Neural cell (in vitro differentiated cells): ENCODE measurements around the gene DND1. TPM values are rescaled to one million over a fixed set of nuclear protein-coding genes. Genes with fewer than 3 reads are reported as not detected.
A peak's percentile ranks its signal among the peaks of the same experiment; 100 is the strongest.

Experiments used
- H2AFZ ChIP-seq: fragments of 200-600, 300-800 bp; sonication (generic), shearing (Covaris generic); 2 replicates; pipeline ENCODE4 v1.6.0; 2014; ENCODE audit warnings: low read depth, mild to moderate bottlenecking, antibody characterized with exemption, low read length, moderate library complexity
- H3F3A ChIP-seq: fragments of 200-600 bp; shearing (Covaris generic); 2 replicates; pipeline ENCODE4 v1.6.1; 2016; ENCODE audit warnings: mild to moderate bottlenecking, moderate library complexity, mixed read lengths, antibody characterized with exemption, low read length; ENCODE audit not compliant: insufficient read depth, poor library complexity, severe bottlenecking
- H3K27ac ChIP-seq: fragments of 200-600, 300-800 bp; sonication (generic), shearing (Covaris generic); 2 replicates; pipeline ENCODE4 v1.5.1; 2014; ENCODE audit warnings: mild to moderate bottlenecking, low read length, moderate library complexity
- H3K27me3 ChIP-seq: fragments of 300-800, 200-600 bp; sonication (generic), shearing (Covaris generic); 2 replicates; pipeline ENCODE4 v1.6.0; 2014; ENCODE audit warnings: mild to moderate bottlenecking, low read depth, low read length, moderate library complexity; ENCODE audit not compliant: insufficient read depth
- H3K36me3 ChIP-seq: fragments of 300-800, 200-600 bp; sonication (generic), shearing (Covaris generic); 2 replicates; pipeline ENCODE4 v1.5.1; 2014; ENCODE audit warnings: mild to moderate bottlenecking, antibody characterized with exemption, low read length, moderate library complexity; ENCODE audit not compliant: insufficient read depth
- H3K4me2 ChIP-seq: fragments of 300-800, 200-600 bp; sonication (generic), shearing (Covaris generic); 2 replicates; pipeline ENCODE4 v1.6.0; 2014; ENCODE audit warnings: mild to moderate bottlenecking, low read length
- H3K4me3 ChIP-seq: fragments of 300-800, 200-600 bp; sonication (generic), shearing (Covaris generic); 2 replicates; pipeline ENCODE4 v1.5.1; 2014; ENCODE audit warnings: mild to moderate bottlenecking, low read length, moderate library complexity
- H3K79me2 ChIP-seq: fragments of 200-600 bp; shearing (Covaris generic); replicated peaks from 2 replicates; pipeline ENCODE4 v1.6.0; 2014; ENCODE audit warnings: mild to moderate bottlenecking, low read length, moderate library complexity; ENCODE audit not compliant: insufficient read depth
- H3K9ac ChIP-seq: fragments of 300-800, 200-600 bp; sonication (generic), shearing (Covaris generic); 2 replicates; pipeline ENCODE4 v1.6.1; 2016; ENCODE audit warnings: mild to moderate bottlenecking, low read length, mixed read lengths
- H3K9me2 ChIP-seq: fragments of 200-600 bp; shearing (Covaris generic); 2 replicates; pipeline ENCODE4 v1.6.1; 2016; ENCODE audit warnings: mild to moderate bottlenecking, low read length, mixed read lengths; ENCODE audit not compliant: insufficient read depth
- H3K9me3 ChIP-seq: fragments of 200-600, 300-800 bp; sonication (generic), shearing (Covaris generic); 2 replicates; pipeline ENCODE4 v1.6.1; 2016; ENCODE audit warnings: mild to moderate bottlenecking, mixed run types, low read length, moderate library complexity, mixed read lengths
- H4K20me1 ChIP-seq: fragments of 200-600 bp; shearing (Covaris generic); 2 replicates; pipeline ENCODE4 v1.6.1; 2016; ENCODE audit warnings: mild to moderate bottlenecking, mixed run types; ENCODE audit not compliant: insufficient read depth
- CTCF ChIP-seq: fragments of 450-650 bp; IDR thresholded peaks from 2 replicates; pipeline ENCODE4 v1.5.1; 2014; ENCODE audit warnings: antibody characterized with exemption, mild to moderate bottlenecking, moderate library complexity; ENCODE audit not compliant: poor library complexity, severe bottlenecking
- EP300 ChIP-seq: fragments of 450-650 bp; conservative IDR thresholded peaks from 2 replicates; pipeline ENCODE4 v1.6.1; 2014; ENCODE audit warnings: antibody characterized with exemption, mild to moderate bottlenecking, moderate library complexity; ENCODE audit not compliant: poor library complexity, severe bottlenecking
- EZH2 ChIP-seq: fragments of 200-600, 300-800 bp; shearing (Covaris generic), sonication (generic); IDR thresholded peaks from 2 replicates; pipeline ENCODE4 v1.6.1; 2014; ENCODE audit warnings: antibody characterized with exemption, low read length, borderline replicate concordance, mild to moderate bottlenecking; ENCODE audit not compliant: insufficient read depth, poor library complexity, severe bottlenecking
- MXI1 ChIP-seq: fragments of 450-650 bp; conservative IDR thresholded peaks from 2 replicates; pipeline ENCODE4 v1.6.1; 2014; ENCODE audit warnings: antibody characterized with exemption, mild to moderate bottlenecking; ENCODE audit not compliant: poor library complexity, severe bottlenecking
- POLR2AphosphoS5 ChIP-seq: IDR thresholded peaks from 2 replicates; pipeline ENCODE4 v1.6.1; 2012
- RAD21 ChIP-seq: fragments of 450-650 bp; conservative IDR thresholded peaks from 2 replicates; pipeline ENCODE4 v1.6.1; 2014; ENCODE audit warnings: antibody characterized with exemption, mild to moderate bottlenecking, moderate library complexity
- REST ChIP-seq: IDR thresholded peaks from 2 replicates; pipeline ENCODE4 v1.6.1; 2012; ENCODE audit warnings: borderline replicate concordance
- SMC3 ChIP-seq: fragments of 450-650 bp; conservative IDR thresholded peaks from 2 replicates; pipeline ENCODE4 v1.6.1; 2014; ENCODE audit warnings: antibody characterized with exemption, mild to moderate bottlenecking, moderate library complexity; ENCODE audit not compliant: poor library complexity
- TAF1 ChIP-seq: IDR thresholded peaks from 2 replicates; pipeline ENCODE4 v1.6.1; 2012; ENCODE audit warnings: low read depth
- polyA plus RNA-seq: library from polyadenylated mRNA; depleted of rRNA; stranded (reverse); fragments of >200 nt; gene quantifications from 2 replicates; pipeline ENCODE4 v1.2.3, GENCODE V29; 2014

DND1 gene
- polyA plus RNA-seq, 1 donor from 2014 or later: 4.4 TPM

GRCh38 chr5:140694276-140694675 lies 20.9 kb upstream of the DND1 start:
- no peaks in the 10 kb centered on the region for H3K9me3 ChIP-seq
- peaks cover 16% of the 10 kb centered on the region for H3K36me3 ChIP-seq
- H2AFZ ChIP-seq: no peak overlapping the region
- H3K4me2 ChIP-seq: no peak overlapping the region
- H3K4me3 ChIP-seq: no peak overlapping the region
- no peak overlapping the region for H3K9ac ChIP-seq
- H3F3A ChIP-seq: no peaks in the 10 kb centered on the region
- no peaks in the 10 kb centered on the region for H4K20me1 ChIP-seq
- H3K27me3 ChIP-seq: no peaks in the 10 kb centered on the region
- TF ChIP-seq EZH2 (no peak), RAD21 (no peak), SMC3 (no peak)
- no peak overlapping the region for H3K27ac ChIP-seq
- H3K79me2 ChIP-seq: peaks cover 22% of the 10 kb centered on the region
- H3K9me2 ChIP-seq: no peaks in the 10 kb centered on the region

GRCh38 chr5:140690941-140691924 lies 17.9 kb upstream of the DND1 start, which contains the start of the genes HARS1 and HARS2:
Gene HARS1, minus strand, starts transcription at chr5:140691370. Its CDS starts 66 bp downstream, at chr5:140691304.
Gene HARS2, plus strand, starts transcription at chr5:140691455. Its CDS starts 194 bp downstream, at chr5:140691649.
- H3F3A ChIP-seq: no peaks in the 10 kb centered on the region
- no peaks in the 10 kb centered on the region for H3K27me3 ChIP-seq
- peak within 1 kb of the TSS; percentile 79 for H3K4me3 ChIP-seq
- H4K20me1 ChIP-seq: no peaks in the 10 kb centered on the region
- peak within 1 kb of the TSS; percentile 86 for H3K9ac ChIP-seq
- peak within 1 kb of the TSS; percentile 86 for H3K27ac ChIP-seq
- peak within 1 kb of the TSS; percentile 89 for H3K4me2 ChIP-seq
- H3K36me3 ChIP-seq: peaks cover 10% of the 10 kb centered on the region
- peaks cover 25% of the 10 kb centered on the region for H3K79me2 ChIP-seq
- H2AFZ ChIP-seq: peak within 1 kb of the TSS; percentile 74
- TF ChIP-seq MXI1 (peak; percentile 94), REST (peak; percentile 29), EP300 (peak; percentile 36), CTCF (peak; percentile 26), POLR2AphosphoS5 (peak; percentile 86), EZH2 (no peak), TAF1 (peak; percentile 58), SMC3 (peak; percentile 56), RAD21 (peak; percentile 33)
- H3K9me3 ChIP-seq: no peaks in the 10 kb centered on the region
- H3K9me2 ChIP-seq: no peaks in the 10 kb centered on the region
